NCI-H2107 (cell line): ENCODE results near the gene SRMS.

Experiments used
- DNase-seq: peaks from one replicate; lab custom pipeline; 2025; lab: John Stamatoyannopoulos, UW

The SRMS gene

DNA sequence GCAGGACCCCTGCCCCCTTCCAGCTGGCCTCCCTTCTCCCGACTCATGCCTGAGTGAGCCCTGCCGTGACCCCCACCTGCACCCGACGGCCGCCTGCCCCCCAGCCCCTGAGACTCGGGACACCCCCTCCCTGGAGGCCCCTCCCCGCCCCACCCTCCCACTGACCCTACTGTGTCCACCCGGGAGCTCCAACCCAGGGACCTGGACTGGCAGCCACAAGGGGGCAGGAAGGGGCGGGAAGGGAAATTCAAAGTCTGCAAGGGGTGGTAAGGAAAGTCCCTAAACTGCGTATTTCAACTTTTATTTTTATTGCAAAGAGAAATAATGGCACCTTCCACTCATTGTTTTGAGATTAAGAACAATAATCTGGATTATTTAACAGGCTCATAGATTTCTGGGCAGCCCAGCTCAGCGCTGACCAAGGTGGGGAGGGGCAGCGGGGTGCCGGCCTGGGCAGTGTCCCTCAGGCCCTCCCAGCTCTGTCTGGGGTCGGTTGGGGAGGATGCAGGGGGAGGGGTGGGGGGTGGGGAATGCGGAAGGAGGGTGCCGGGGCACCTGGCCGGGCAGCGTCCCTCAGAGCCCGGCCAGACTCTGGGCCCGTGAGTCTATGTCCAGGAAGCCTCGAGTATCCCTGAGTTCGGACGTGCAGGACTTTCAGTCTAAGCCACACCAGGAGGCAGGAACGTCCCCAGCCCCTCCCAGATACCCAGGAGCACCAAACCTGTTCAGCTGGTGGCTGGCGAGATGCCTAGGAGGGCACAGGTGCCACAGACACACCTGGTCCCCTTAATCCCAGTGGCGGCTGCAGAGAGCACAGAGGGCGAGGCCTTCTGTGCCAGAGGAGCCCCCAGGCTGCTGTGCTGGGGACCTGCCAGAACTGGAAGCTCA, 9.1 kb downstream of the SRMS start:
- no peak for DNase-seq

GRCh38 chr20:63537525-63538203, 9.9 kb downstream of the SRMS start:
- peak; percentile 64 for DNase-seq

DNA sequence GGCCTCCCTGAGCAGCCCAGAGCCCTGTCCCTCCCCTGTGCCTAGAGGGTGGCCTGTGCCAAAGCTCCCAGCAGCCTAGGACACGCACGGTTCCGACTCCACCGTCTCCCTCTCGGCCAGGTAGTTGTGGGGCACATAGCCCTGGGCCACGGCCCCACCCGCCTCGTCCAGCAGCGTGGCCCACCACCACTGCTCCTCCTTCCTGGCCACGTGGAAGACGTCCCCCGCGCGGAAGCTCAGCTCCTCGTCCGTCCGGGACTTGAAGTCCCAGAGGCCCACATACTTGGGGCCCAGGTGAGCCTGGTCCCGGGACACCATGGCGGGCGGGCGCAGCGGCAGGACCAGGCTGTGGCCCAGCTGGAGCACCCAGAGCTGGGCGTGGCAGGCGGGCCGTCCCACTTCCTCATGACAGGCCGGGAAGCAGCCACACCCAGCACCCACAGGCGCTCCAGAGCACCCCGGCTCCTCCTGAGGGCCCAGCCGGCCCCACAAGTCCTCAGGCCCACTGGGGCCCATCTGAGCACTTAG, 10.5 kb downstream of the SRMS start, which contains the start of gene PTK6:
Gene PTK6, minus strand, starts transcription at position 380 of the 528 bp plus-strand sequence. Its CDS starts 62 bp downstream, at position 318.
- no peak for DNase-seq

DNA sequence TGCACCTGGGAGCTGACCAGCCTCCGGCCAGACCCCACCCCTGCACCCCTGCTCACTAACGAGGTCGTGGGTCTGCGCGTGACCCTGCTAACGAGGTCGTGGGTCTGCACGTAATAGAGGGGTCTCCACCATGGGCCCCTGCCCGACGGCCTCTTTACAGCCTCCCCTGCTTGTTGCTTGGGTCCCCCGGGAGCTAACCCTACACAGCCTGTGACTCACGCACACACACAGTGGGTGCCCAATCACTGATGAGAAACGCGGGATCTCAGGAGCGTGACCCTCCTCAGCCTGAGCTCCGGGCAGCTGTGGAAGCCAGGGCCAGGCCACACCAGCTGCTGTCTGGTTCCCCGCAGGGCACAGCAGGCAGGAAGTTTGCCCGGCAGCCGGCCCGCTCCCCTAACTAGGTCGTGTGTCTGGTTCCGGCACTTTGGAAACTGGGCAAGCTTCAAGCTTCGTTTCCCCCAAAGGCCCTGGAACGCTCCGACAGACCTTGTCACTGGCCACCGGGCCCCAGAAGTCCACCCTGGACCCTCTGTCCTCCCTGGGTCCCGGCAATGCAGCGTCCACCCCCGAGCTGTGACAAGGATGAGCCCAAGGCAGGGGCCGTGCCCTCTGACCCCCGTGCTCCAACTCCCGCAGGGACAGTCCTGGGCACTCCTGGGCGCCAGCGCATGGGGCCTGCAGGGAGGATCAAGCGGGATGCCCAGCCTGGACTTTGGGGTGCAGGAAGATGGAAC, 11.1 kb downstream of the SRMS start:
- DNase-seq = no peak

- no peak for DNase-seq
Measured at GRCh38 chr20:63534831-63535651, 12.5 kb downstream of the SRMS start.

DNA sequence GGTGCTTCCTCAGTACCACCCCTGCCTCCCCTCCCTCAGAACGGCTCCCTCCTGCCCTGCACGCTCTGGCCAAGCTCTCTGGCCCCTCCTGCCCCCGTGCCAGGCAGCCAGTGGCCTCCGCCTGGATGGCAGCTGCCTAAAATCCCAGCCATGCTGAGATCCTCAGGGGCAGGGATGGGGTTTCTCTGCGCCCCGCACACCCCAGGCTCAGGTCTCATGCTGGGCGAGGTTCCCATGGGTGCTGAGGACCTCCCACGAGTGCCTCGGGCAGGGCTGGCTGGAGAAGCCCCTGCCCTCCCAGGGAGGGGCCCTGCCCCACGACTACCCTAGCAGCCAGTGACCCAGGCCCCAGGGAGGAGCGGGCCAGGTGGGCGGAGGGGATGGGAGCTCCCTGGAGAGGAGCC, 13.1 kb downstream of the SRMS start:
- no peak for DNase-seq

- DNase-seq = no peak
Measured at GRCh38 chr20:63533871-63534393, 13.6 kb downstream of the SRMS start.

GRCh38 chr20:63533388-63533787, 14.2 kb downstream of the SRMS start:
- DNase-seq = no peak

DNA sequence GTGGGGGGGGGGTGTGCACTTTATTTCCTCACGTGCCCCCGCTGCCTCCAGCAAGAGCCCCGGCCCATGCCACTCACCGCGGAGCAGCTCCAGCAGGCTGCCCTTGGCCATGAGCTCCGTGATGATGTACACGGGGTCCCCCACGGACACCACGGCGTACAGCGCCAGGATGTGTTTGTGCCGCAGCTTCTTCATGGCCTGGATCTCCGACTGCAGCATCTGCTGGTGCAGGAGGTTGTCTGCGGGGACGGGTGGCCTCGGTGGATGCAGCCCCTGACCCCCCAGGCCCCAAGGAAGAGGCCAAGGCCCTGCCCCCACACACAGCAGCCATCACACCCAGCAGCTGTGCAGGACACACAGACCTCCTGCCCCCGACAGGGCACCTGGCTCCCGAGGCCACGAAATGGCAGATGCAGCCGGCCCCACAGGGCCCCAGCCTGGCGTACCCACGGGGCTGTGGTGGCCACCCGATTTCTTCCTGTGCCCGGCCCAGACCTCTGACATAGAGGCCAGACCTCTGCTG, 15.0 kb downstream of the SRMS start:
- DNase-seq = no peak

- DNase-seq = no peak
Measured at GRCh38 chr20:63531686-63532448, 15.7 kb downstream of the SRMS start.

DNA sequence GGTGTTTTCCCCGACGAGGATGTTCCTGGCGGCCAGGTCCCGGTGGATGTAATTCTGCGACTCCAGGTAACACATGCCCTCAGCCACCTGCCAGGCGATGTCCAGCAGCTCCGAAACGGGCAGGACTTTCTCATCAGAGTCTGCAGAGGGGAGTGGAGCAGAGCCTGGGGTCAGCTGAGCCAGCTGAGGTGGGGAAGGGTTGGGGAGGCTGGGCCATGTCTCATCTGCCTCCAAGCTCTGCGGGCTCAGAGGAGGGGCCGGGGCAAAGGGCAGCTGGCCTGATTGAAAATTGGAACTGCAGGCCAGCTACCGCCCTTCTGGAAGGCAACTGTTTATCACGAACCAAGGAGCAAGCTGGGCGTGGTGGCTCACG, 16.8 kb downstream of the SRMS start:
- DNase-seq = no peak

- no peak for DNase-seq
Measured at GRCh38 chr20:63529861-63530787, 17.4 kb downstream of the SRMS start.

- no peak for DNase-seq
Measured at GRCh38 chr20:63529180-63529860, 18.2 kb downstream of the SRMS start.

DNA sequence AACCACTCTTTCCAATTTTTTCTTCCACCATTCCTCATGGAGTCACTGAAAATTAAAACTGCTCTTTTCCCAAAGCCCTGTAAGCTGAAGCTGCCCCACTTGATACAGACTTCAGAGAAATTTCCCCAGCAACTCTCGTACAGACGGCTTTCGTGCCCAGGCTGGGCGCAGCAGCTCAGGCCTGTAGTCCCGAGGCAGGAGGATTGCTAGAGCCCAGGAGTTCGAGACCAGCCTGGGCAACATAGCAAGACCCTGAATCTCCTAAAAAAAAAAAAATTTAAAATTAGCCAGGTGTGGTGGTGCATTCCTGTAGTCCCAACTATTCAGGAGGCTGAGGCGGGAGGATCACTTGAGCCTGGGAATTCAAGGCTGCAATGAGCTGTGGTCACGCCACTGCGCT, 20.4 kb downstream of the SRMS start:
- no peak for DNase-seq

DNA sequence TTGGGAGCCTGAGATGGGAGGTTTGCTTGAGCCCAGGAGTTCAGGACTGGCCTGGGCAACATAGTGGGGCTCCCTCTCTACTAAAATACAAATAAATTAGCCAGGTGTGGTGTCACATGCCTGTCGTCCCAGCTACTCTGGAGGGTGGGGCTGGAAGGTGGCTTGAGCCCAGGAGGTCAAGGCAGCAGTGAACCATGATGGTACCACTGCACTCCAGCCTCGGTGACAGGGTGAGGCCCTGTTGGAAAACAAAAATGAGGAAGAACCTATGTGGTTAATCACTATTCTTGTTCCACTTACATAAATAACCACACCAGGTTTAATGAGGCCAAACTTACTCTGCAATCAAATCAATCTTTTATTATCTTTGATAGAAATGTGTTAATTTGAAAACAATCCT, 21.6 kb downstream of the SRMS start:
- no peak for DNase-seq

GRCh38 chr20:63525185-63525584, 22.4 kb downstream of the SRMS start:
- DNase-seq = no peak

DNA sequence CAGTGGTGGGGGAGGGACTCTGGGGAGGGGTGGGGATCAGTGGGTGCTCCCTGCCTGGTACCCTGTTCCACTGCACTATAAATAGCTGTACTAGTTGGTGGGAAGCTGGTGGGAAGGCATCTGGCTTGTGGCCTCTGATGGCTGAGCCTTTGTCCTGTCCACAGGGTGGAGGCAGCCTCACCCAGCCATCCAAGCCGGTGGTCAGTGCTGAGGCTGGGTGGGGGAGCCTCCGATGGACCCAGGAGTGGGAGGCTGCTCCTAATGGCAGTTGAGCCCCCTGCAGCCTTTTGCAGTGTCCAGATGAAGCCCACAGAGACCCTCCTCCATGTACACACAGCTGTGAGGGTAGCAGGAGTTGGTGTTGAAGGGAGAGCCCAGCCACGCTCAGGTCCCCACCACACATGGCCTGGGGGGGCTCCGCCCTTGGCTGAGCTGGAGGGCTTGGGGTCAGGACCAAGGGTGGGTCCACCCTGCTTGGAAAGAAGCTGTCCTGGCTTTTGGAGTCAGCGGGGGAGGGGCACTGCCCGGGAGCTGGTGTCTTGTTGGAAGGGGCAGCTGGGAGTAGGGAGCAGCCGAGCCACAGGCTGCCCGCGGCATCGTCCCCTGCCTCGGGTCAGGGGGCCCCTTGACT, 24.5 kb downstream of the SRMS start:
- no peak for DNase-seq
